ENCODE results near the gene LARGE2.
"Not testable (repeated sequence)": the region's sequence is repeated elsewhere in the genome, so short reads cannot be mapped to it uniquely, and the experiment has no call there.

LARGE2 gene

GRCh38 chr11:45896422-45896984 lies 26.0 kb upstream of the LARGE2 start:
- DNase-seq, result peak; percentile 75

DNA sequence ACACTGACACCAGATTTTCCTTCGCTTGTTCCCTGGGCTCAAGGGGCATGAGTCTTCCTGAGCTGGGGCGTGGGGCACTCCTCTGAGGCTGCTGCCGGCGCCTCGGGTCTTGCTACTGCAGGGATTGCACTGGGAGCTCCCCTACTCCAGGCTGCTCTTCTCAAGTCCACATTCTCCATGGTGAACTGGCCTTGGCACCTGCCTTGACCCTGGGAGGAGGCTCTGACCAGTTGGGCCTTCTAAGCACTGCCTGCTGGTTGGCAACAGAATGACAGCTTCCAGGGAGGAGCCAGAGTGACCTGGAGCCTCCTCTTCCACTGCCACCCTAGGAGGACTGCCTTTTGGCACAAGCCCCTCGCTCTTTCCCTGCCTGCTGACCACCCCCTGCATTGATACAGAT lies 24.9 kb upstream of the LARGE2 start:
- no peak for DNase-seq

DNA sequence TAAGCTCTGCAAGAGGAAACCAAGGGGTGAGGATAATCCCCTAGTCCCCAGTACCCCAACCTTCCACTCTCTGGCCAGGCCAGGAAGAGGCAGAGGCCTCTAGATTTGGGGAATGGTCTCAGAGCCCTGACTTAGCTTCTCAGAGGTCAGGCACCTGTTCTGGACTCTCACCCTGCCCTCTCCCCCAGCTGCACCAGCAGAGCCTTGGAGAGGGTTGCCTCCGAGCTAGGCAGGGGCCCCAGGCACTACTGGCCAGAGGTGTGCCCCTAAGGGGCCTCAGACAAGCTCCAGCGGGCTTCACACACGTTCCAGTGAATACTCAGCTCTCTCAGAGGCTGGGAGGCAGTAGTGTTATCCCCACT lies 23.4 kb upstream of the LARGE2 start:
- no peak for DNase-seq

DNA sequence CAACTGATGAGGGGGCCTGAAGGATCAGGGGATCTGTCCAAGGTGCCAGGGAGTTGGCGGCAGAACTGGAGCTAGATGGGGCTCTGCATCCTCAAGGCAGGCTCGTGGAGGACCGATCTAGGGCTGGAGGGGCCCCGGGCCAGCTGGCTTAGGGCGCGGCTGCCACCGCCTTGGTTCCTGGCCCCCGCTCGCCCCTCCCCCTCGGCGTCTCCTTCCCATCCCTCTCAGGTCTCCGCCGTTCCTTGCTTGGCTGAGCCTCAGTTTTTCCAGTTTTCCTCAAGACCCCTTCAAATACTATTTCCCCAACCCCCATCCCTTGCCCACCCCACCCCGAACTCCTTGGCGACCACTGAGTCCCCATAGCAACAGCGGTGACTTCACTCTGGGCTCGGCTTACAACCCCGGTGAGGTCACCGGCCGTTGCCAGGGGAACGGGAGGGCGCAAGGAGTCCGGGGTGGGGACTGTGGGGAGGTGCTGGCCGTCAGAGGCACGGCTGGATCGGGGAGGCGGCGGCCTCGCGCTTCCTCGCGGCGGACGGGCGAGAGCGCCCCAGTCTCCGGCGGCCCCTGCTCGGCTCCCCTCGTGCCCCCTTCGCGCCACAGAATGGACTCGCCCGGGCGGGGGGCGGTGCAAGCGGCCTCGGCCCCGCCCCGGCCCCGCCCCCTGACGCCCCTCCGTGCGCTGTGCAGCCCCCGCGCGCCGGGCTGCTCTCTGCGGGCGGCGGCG lies 22.8 kb upstream of the LARGE2 start:
- DNase-seq, result peak; percentile 93

DNA sequence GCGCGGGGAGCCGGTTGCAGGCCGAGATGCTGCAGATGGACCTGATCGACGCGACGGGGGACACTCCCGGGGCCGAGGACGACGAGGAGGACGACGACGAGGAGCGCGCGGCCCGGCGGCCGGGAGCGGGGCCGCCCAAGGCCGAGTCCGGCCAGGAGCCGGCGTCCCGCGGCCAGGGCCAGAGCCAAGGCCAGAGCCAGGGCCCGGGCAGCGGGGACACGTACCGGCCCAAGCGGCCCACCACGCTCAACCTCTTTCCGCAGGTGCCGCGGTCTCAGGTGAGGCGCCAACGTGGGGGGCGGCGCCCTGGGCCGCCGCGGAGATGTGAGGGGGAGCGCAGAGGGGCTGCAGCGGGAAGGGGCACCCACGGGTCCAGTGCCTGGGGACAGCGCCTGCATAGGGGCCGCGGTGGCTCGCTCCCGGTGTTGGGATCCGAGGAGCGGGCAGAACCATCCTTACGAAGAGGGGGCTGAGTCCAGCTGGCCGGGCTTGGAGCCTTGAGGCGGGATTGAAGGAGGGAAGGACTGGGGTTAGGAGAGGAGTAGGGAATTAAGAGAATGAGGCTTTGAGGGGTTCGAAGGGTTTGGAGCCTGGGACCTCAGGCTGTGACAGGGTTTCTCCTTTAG lies 22.2 kb upstream of the LARGE2 start:
- not testable (repeated sequence) for DNase-seq

DNA sequence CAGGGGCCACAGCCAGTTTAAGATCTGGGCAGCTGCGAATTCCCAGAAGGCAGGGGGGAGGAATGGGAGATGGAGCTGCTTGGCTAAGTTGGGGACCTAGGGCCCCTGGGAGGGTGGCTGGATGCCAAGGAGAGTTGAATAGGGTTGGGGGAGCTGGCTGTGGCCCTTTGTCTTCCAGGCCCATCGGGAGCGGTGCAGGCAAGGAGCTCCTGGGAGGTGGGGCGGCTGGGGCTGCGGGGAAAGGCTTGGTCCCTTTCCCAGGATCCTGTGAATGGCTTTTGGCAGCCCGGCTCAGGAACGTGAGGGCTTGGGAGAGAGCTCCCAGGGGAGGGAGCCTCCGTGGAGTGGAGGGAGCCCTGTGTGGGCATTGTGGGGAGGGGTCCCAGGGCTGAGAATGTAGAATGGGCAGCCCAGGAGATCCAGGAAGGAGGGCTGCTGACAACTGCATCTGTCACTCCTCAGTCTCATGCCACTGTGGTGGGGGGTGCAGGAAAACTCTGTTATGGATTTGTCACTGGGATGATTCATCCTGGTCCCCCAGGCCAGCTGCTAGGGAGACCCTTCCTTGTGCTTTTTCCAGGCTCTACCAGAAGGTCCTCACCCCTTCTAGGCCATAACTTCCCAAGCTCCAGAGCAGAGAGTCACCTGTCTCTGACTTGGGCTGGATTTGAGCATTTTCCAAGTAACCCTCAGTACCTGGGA lies 21.4 kb upstream of the LARGE2 start:
- DNase-seq, result no peak

- no peak for DNase-seq
Measured at GRCh38 chr11:45901626-45902025, 20.8 kb upstream of the LARGE2 start.

DNA sequence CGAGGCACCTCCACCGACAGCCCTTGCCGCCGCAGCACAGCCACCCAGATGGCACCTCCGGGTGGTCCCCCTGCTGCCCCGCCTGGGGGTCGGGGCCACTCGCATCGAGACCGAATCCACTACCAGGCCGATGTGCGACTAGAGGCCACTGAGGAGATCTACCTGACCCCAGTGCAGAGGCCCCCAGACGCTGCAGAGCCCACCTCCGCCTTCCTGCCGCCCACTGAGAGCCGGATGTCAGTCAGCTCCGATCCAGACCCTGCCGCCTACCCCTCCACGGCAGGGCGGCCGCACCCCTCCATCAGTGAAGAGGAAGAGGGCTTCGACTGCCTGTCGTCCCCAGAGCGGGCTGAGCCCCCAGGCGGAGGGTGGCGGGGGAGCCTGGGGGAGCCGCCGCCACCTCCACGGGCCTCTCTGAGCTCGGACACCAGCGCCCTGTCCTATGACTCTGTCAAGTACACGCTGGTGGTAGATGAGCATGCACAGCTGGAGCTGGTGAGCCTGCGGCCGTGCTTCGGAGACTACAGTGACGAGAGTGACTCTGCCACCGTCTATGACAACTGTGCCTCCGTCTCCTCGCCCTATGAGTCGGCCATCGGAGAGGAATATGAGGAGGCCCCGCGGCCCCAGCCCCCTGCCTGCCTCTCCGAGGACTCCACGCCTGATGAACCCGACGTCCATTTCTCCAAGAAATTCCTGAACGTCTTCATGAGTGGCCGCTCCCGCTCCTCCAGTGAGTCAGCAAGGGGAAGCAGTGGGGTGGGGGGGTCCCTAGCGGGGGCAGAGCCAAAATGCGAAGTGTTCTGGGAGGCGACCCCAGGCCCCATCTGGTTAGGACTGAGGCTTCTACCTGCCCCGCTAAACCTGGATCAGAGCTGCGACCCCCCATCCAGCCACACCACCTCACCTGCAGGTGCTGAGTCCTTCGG lies 19.7 kb upstream of the LARGE2 start:
- DNase-seq, result no peak

DNA sequence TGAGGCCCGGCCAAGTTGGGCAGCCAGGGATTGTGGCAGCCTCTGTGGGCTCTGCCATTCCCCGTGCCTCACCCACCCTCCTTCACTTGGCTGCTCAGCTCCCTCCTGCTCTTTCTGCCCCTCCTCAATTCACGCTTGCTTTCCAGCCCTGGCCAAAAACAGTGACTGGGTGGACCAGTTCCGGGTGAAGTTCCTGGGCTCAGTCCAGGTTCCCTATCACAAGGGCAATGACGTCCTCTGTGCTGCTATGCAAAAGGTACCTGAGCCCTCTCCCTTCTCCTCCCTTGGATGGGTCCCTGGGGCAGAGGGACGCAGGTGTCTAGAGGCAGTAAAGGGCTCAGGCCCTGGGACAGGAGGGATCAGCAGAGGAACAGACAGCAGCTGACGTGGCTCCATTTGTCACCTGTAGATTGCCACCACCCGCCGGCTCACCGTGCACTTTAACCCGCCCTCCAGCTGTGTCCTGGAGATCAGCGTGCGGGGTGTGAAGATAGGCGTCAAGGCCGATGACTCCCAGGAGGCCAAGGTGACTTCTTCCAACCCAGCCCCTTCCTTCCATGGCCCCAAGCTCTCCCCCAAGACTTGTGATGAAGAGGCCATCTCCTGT lies 18.0 kb upstream of the LARGE2 start:
- no peak for DNase-seq

DNA sequence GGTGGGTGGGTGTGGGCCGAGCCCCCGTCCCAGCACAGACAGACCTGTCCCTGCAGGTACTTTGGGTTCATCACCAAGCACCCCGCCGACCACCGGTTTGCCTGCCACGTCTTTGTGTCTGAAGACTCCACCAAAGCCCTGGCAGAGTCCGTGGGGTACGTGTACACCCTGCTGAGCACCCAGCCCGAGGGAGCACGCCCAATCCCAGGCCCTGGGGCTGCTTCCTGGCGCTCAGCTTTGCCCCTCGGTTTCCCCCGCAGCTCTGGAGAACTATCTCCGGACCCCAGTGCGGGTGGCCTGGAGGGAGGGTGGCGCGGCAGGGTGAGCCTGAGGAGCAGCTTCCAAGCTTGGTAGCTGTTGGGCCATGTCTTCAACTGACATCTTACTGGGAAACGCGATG lies 17.4 kb upstream of the LARGE2 start:
- no peak for DNase-seq

GRCh38 chr11:45905576-45905975 lies 16.9 kb upstream of the LARGE2 start:
- not testable (repeated sequence) for DNase-seq

GRCh38 chr11:45906096-45906682 lies 16.3 kb upstream of the LARGE2 start:
- DNase-seq, result no peak

- no peak for DNase-seq
Measured at GRCh38 chr11:45906965-45907611, 15.4 kb upstream of the LARGE2 start, which contains the start of gene FREY1. TSS of gene FREY1 (minus strand) at chr11:45907271. CDS start at chr11:45907245, 26 bp downstream.

- DNase-seq, result no peak
Measured at GRCh38 chr11:45907911-45908370, 14.5 kb upstream of the LARGE2 start.

GRCh38 chr11:45909594-45910475 lies 12.6 kb upstream of the LARGE2 start:
- DNase-seq, result no peak

DNA sequence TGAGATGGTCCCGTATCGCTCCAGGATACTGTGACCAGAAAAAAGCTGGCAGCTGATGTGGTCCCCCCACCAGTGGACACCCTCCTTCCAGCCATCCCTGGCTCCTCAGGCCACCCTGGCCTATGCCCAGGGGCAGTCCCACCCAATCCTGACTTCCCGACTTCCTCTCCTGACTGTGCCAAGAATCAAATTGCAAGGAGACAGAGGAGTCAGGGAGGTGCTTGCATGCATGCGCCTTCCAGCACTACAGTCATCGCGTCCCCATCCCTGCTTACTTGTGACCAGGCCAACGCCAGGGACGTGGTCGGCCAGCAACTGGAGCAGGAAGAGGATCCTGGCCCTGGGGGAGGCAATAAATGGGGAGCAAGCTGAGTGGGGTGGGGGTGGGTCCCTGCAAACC lies 11.8 kb upstream of the LARGE2 start:
- DNase-seq, result no peak

- DNase-seq, result no peak
Measured at GRCh38 chr11:45913514-45913913, 8.9 kb upstream of the LARGE2 start.

DNA sequence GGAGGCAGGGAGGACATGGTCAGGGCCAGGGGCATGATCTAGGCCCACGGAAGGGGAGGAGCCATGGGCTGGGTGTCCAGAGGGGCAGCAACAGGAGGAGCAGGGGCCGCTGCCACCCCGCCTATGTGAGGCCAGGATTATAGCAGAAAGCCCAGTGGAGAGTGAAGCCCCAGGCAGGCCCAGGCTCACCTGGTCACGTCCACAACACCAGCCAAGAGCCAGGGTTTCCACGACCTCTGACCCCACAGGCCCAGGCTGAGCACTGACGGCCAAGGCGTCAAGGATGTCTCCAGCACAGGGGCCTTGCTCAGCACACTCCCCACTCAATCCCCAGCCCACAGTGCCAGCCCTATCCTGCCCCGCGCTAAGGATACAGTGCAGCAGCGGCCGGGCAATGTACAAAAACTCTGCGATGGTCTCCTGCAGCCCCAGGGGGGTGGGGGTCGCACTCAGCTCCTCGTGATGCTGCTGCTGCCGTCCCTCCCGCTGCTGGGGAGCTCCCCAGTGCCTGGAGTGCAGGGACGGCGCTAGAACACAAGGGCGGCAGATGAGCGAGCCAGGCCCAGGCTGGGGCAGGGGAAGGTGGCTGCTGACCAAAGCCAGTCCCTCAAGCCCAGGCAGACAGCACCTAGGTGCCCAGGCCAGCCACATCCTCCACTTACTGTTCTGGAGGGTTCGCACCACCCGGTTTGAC lies 8.4 kb upstream of the LARGE2 start:
- DNase-seq, result no peak

- no peak for DNase-seq
Measured at GRCh38 chr11:45915446-45915845, 7.0 kb upstream of the LARGE2 start.

DNA sequence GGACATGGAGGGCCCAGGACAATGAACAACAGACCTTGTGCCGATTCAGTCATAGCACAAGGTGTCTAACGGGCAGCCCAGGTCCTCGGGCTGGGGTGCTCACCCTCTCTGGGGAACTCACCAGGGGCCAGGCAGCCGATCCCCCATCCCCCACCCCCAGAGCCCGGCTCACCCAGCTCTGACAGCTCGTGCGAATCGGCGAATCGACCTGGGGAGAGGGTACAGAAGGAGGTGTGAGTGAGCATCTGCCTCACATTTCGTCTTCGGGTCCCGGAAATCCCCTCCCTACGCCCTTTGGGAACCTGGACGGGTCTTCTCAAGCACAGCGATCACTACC lies 5.2 kb upstream of the LARGE2 start:
- no peak for DNase-seq
